PC-9 (cell line): Measurements from ENCODE around the gene PEX7. TPM values are rescaled to one million over a fixed set of nuclear protein-coding genes. Genes with fewer than 3 reads are reported as not detected.
"Not testable (repeated sequence)": the region's sequence is repeated elsewhere in the genome, so short reads cannot be mapped to it uniquely, and the experiment has no call there.

Experiments used
- BruUV-seq: library from RNA; stranded (reverse); fragments of 400-500 nt; replicated peaks from 2 replicates; lab custom pipeline; 2021; lab: Mats Ljungman, UMichigan
- CTCF ChIA-PET: fragments of 300-600 bp; sonication (Branson Sonifier 250); formaldehyde crosslinking; loops from one replicate; lab custom pipeline; 2022; ENCODE audit warnings: antibody characterized with exemption; lab: Charles Lee
- POLR2A ChIA-PET: fragments of 300-600 bp; sonication (Branson Sonifier 250); formaldehyde crosslinking; loops from one replicate; lab custom pipeline; 2022; ENCODE audit warnings: antibody characterized with exemption; ENCODE audit not compliant: unreplicated experiment; lab: Charles Lee
- DNase-seq, 2 experiments: peaks; one replicate each; pipeline versions ENCODE4 v3.0.0 to v3.0.0-alpha.2; 2015 to 2022; ENCODE audit warnings: mixed read lengths in 1 of 2
- H2AFZ ChIP-seq: fragments of 200-600 bp; sonication (generic); 2 replicates; pipeline ENCODE4 v1.8.1; 2017; ENCODE audit warnings: antibody characterized with exemption
- H3F3A ChIP-seq: fragments of 200-600 bp; sonication (generic); 2 replicates; pipeline ENCODE4 v1.8.1; 2017; ENCODE audit warnings: antibody characterized with exemption, mild to moderate bottlenecking, low read depth; ENCODE audit not compliant: insufficient read depth
- H3K27ac ChIP-seq: fragments of 200-600 bp; sonication (generic); 2 replicates; pipeline ENCODE4 v1.6.1; 2016; ENCODE audit warnings: mixed run types
- H3K27me3 ChIP-seq: fragments of 200-600 bp; sonication (generic); 2 replicates; pipeline ENCODE4 v1.6.1; 2016; ENCODE audit warnings: low read depth, mixed run types; ENCODE audit not compliant: insufficient read depth
- H3K36me3 ChIP-seq: fragments of 200-600 bp; sonication (generic); 2 replicates; pipeline ENCODE4 v1.6.1; 2016; ENCODE audit warnings: low read depth, mixed run types
- H3K4me1 ChIP-seq: fragments of 200-600 bp; sonication (generic); replicated peaks from 2 replicates; pipeline ENCODE4 v1.6.1; 2016; ENCODE audit warnings: mixed run types; ENCODE audit not compliant: insufficient read depth
- H3K4me2 ChIP-seq: fragments of 200-600 bp; sonication (generic); 2 replicates; pipeline ENCODE4 v1.6.1; 2017; ENCODE audit warnings: mixed run types
- H3K4me3 ChIP-seq: fragments of 200-600 bp; sonication (generic); 2 replicates; pipeline ENCODE4 v1.6.1; 2016; ENCODE audit warnings: mixed run types
- H3K79me2 ChIP-seq: fragments of 200-600 bp; sonication (generic); 2 replicates; pipeline ENCODE4 v1.6.1; 2017; ENCODE audit warnings: low read depth, mixed run types
- H3K9me2 ChIP-seq: fragments of 200-600 bp; sonication (generic); 2 replicates; pipeline ENCODE4 v1.8.1; 2017; ENCODE audit warnings: mild to moderate bottlenecking; ENCODE audit not compliant: insufficient read depth
- H3K9me3 ChIP-seq: fragments of 200-600 bp; sonication (generic); 2 replicates; pipeline ENCODE4 v1.8.1; 2016; ENCODE audit warnings: low read depth; ENCODE audit not compliant: insufficient read depth
- H4K20me1 ChIP-seq: fragments of 200-600 bp; sonication (generic); 2 replicates; pipeline ENCODE4 v1.8.1; 2017; ENCODE audit not compliant: insufficient read depth
- EZH2 ChIP-seq: fragments of 200-600 bp; sonication (generic); IDR thresholded peaks from 2 replicates; pipeline ENCODE4 v1.8.0; 2017; ENCODE audit warnings: antibody characterized with exemption, low read depth
- intact Hi-C: fragments of 100-400 bp; cut with micrococcal nuclease; formaldehyde crosslinking; loops from one replicate; pipeline ENCODE4 v1.10.0; 2022; ENCODE audit not compliant: unreplicated experiment
- total RNA-seq: library from RNA; stranded (reverse); gene quantifications from 2 replicates; pipeline ENCODE4 v1.2.3, GENCODE V29; 2021
- TF ChIP-seq, protein P1 (sequence below): fragments of 200-600 bp; sonication (generic); conservative IDR thresholded peaks from 2 replicates; pipeline ENCODE4 v1.6.1; 2017; ENCODE audit warnings: mixed run types, antibody characterized with exemption, mild to moderate bottlenecking, moderate library complexity

PEX7 gene
- total RNA-seq, 1 experiment from 2014 or later = 5.6 TPM

DNA sequence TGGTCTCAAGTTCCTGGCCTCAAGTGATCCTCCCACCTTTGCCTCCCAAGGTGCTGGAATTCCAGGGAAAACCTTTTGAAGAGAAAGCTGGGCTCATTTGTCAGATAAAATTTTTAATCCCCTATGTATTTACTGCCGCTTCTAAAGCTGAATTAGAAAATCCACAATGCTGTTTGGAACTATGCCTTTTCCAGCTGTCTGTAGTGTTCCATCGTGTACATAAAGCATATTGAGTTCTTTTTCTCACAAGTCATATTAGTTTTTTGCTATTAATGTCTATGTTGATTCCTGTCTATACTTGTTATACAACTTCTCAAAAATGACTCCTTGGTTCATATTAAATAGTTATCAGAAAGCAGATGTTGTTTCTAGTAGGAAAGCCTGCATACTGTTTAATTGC is 47.1 kb downstream of the PEX7 start:
- no peaks in the 10 kb centered on the region for H3F3A ChIP-seq
- H3K9me2 ChIP-seq = no peaks in the 10 kb centered on the region
- intact Hi-C loops = no loop called here
- H3K9me3 ChIP-seq = peaks cover 16% of the 10 kb centered on the region
- POLR2A ChIA-PET = no interaction called here
- no peak for DNase-seq
- no peaks in the 10 kb centered on the region for H4K20me1 ChIP-seq
- TF ChIP-seq EZH2 = no peak
- TF ChIP-seq, protein P1, sequence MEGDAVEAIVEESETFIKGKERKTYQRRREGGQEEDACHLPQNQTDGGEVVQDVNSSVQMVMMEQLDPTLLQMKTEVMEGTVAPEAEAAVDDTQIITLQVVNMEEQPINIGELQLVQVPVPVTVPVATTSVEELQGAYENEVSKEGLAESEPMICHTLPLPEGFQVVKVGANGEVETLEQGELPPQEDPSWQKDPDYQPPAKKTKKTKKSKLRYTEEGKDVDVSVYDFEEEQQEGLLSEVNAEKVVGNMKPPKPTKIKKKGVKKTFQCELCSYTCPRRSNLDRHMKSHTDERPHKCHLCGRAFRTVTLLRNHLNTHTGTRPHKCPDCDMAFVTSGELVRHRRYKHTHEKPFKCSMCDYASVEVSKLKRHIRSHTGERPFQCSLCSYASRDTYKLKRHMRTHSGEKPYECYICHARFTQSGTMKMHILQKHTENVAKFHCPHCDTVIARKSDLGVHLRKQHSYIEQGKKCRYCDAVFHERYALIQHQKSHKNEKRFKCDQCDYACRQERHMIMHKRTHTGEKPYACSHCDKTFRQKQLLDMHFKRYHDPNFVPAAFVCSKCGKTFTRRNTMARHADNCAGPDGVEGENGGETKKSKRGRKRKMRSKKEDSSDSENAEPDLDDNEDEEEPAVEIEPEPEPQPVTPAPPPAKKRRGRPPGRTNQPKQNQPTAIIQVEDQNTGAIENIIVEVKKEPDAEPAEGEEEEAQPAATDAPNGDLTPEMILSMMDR = no peak
- no peaks in the 10 kb centered on the region for H3K4me1 ChIP-seq
- no peaks in the 10 kb centered on the region for H3K79me2 ChIP-seq
- H3K4me2 ChIP-seq = no peak overlapping the region
- no peak overlapping the region for H2AFZ ChIP-seq
- peaks cover 37% of the 10 kb centered on the region for H3K36me3 ChIP-seq
- H3K27me3 ChIP-seq = no peaks in the 10 kb centered on the region
- BruUV-seq = no TSS peak
- CTCF ChIA-PET = no interaction called here
- no peak overlapping the region for H3K4me3 ChIP-seq
- no peak overlapping the region for H3K27ac ChIP-seq

DNA sequence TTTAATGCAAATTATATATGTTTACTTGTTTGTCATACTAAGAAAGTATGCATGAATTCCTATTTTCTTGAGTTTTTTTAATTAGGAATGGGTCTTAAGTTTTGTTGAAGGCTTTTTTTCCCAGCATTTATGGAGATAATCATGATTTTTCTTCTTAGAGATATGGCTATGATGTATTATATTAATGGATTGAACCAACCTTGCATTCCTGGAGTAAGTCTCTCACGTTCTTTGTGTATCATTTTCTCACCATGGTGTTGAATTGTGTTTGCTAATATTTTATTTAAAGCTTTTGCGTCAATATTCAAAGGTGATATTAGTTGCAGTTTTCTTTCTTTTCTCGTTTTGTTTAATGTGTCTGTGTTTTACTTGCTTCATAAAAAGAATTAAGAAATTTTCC is 51.4 kb downstream of the PEX7 start:
- Histone ChIP-seq H3K9me3 (peaks cover 21% of the 10 kb centered on the region), H3K36me3 (peaks cover 37% of the 10 kb centered on the region)
- TF ChIP-seq, protein P1 = no peak
- no peak for TF ChIP-seq EZH2

DNA sequence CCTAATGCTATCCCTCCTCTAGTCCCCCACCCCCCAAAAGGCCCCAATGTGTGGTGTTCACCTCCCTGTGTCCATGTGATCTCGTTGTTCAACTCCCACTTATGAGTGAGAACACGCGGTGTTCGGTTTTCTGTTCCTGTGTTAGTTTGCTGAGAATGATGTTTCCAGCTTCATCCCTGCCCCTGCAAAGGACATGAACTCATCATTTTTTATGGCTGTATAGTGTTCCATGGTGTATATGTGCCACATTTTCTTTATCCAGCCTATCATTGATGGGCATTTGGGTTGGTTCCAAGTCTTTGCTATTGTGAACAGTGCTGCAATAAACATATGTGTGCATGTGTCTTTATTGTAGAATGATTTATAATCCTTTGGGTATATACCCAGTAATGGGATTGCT is 54.1 kb downstream of the PEX7 start:
- Histone ChIP-seq H3K9me3 (peaks cover 21% of the 10 kb centered on the region), H3K36me3 (peaks cover 29% of the 10 kb centered on the region)
- POLR2A ChIA-PET, intact Hi-C loops, H3K79me2 ChIP-seq, CTCF ChIA-PET, BruUV-seq, H4K20me1 ChIP-seq, H2AFZ ChIP-seq, H3K4me2 ChIP-seq, H3K4me3 ChIP-seq, H3K9me2 ChIP-seq, DNase-seq, H3K4me1 ChIP-seq, H3K27ac ChIP-seq, H3F3A ChIP-seq, H3K27me3 ChIP-seq: not testable (repeated sequence)

More for the DNA sequence above, 51.4 kb downstream of the PEX7 start:
- no peak overlapping the region for H3K27ac ChIP-seq
- H4K20me1 ChIP-seq = no peaks in the 10 kb centered on the region
- intact Hi-C loops = no loop called here
- H3K9me2 ChIP-seq = no peaks in the 10 kb centered on the region
- H3F3A ChIP-seq = no peaks in the 10 kb centered on the region
- no TSS peak for BruUV-seq
- DNase-seq = no peak
- no peaks in the 10 kb centered on the region for H3K79me2 ChIP-seq
- no peak overlapping the region for H2AFZ ChIP-seq
- H3K27me3 ChIP-seq = no peaks in the 10 kb centered on the region
- H3K4me3 ChIP-seq = no peak overlapping the region
- POLR2A ChIA-PET = no interaction called here
- H3K4me2 ChIP-seq = no peak overlapping the region
- CTCF ChIA-PET = no interaction called here
- H3K4me1 ChIP-seq = no peaks in the 10 kb centered on the region
